ENCODE measurements around the gene TSPAN18.

TSPAN18 gene

GRCh38 chr11:44942029-44942955 lies 215.5 kb downstream of the TSPAN18 start:
- no peak overlapping the region for H3K4me3 ChIP-seq (ENCODE audit: low read depth, low read length)

GRCh38 chr11:44943118-44943517 lies 216.4 kb downstream of the TSPAN18 start:
- no peak for TF ChIP-seq CTCF (IDR thresholded peaks at IDR 0.05; ENCODE audit: low read depth, low read length, missing control alignments)
- H3K4me3 ChIP-seq (ENCODE audit: low read depth, low read length): no peak overlapping the region
- no peak for DNase-seq (ENCODE audit: low read depth)

More at GRCh38 chr11:44942029-44942955, 215.5 kb downstream of the TSPAN18 start:
- TF ChIP-seq CTCF (IDR thresholded peaks at IDR 0.05; ENCODE audit: low read depth, low read length, missing control alignments): no peak
- DNase-seq (ENCODE audit: low read depth): no peak

- TF ChIP-seq CTCF (IDR thresholded peaks at IDR 0.05; ENCODE audit: low read depth, low read length, missing control alignments): no peak
- no peak overlapping the region for H3K4me3 ChIP-seq (ENCODE audit: low read depth, low read length)
- DNase-seq (ENCODE audit: low read depth): no peak
Observed at GRCh38 chr11:44943696-44944095, 216.9 kb downstream of the TSPAN18 start.

- DNase-seq (ENCODE audit: low read depth): no peak
- no peak overlapping the region for H3K4me3 ChIP-seq (ENCODE audit: low read depth, low read length)
- no peak for TF ChIP-seq CTCF (IDR thresholded peaks at IDR 0.05; ENCODE audit: low read depth, low read length, missing control alignments)
Observed at GRCh38 chr11:44944181-44944852, 217.6 kb downstream of the TSPAN18 start.

- TF ChIP-seq CTCF (IDR thresholded peaks at IDR 0.05; ENCODE audit: low read depth, low read length, missing control alignments): no peak
Observed at GRCh38 chr11:44944853-44945235, 218.1 kb downstream of the TSPAN18 start.

GRCh38 chr11:44945666-44946065 lies 218.9 kb downstream of the TSPAN18 start:
- TF ChIP-seq CTCF (IDR thresholded peaks at IDR 0.05; ENCODE audit: low read depth, low read length, missing control alignments): no peak
- no peak overlapping the region for H3K4me3 ChIP-seq (ENCODE audit: low read depth, low read length)
- DNase-seq (ENCODE audit: low read depth): no peak

More at GRCh38 chr11:44944853-44945235, 218.1 kb downstream of the TSPAN18 start:
- no peak overlapping the region for H3K4me3 ChIP-seq (ENCODE audit: low read depth, low read length)
- DNase-seq (ENCODE audit: low read depth): no peak
